Lower lobe of right lung (tissue), 2 donors: ENCODE measurements around the gene MITF. TPM values are rescaled to one million over a fixed set of nuclear protein-coding genes. Genes with fewer than 3 reads are reported as not detected.
"Not testable (repeated sequence)": the region's sequence is repeated elsewhere in the genome, so short reads cannot be mapped to it uniquely, and the experiment has no call there.

Experiments used
- ATAC-seq, 2 donors: fragments of 200-7000 bp; cut with Tn5 transposase; one replicate each; pipeline ENCODE4 v1.9.1; 2020 to 2022; ENCODE audit warnings: mild to moderate bottlenecking in 2 of 2, moderate library complexity in 2 of 2
- DNase-seq: peaks from one replicate; pipeline ENCODE4 v3.0.0-alpha.2; 2020
- H3K27ac ChIP-seq: fragments of 200-600 bp; one replicate; pipeline ENCODE4 v1.8.0; 2022
- H3K27me3 ChIP-seq: fragments of 200-600 bp; one replicate; pipeline ENCODE4 v1.8.0; 2022; ENCODE audit warnings: low read depth
- H3K36me3 ChIP-seq: fragments of 200-600 bp; one replicate; pipeline ENCODE4 v1.8.0; 2022; ENCODE audit warnings: mild to moderate bottlenecking
- H3K4me1 ChIP-seq: fragments of 200-600 bp; one replicate; pipeline ENCODE4 v1.8.0; 2022
- H3K4me3 ChIP-seq: fragments of 200-600 bp; one replicate; pipeline ENCODE4 v1.8.0; 2022; ENCODE audit warnings: mild to moderate bottlenecking
- H3K9me3 ChIP-seq: fragments of 200-600 bp; one replicate; pipeline ENCODE4 v1.8.0; 2022
- CTCF ChIP-seq: fragments of 200-600 bp; IDR thresholded peaks from one replicate; pipeline ENCODE4 v1.8.0; 2022; ENCODE audit warnings: antibody characterized with exemption, mild to moderate bottlenecking
- intact Hi-C: fragments of 100-400 bp; cut with DNase I; formaldehyde crosslinking; loops from one replicate; pipeline ENCODE4 v1.11.0; 2022
- total RNA-seq: library from RNA; stranded (reverse); fragmentation: NEBNext Ultra II Directional; extraction: Animal tissue kit (Norgen Biotek cat#: 25700); gene quantifications from one replicate; pipeline ENCODE4 v1.2.1, GENCODE V29; 2021
- donor health status: DM: no; HTN: yes; CAD: no; lungs with severe emphysema.

MITF gene
- total RNA-seq, 1 donor from 2014 or later = 45.1 TPM

- H3K27me3 ChIP-seq = no peaks in the 10 kb centered on the region
- intact Hi-C loops = no loop called here
- ATAC-seq (no peak), DNase-seq (no peak)
- no peak overlapping the region for H3K27ac ChIP-seq
- no peak overlapping the region for H3K4me3 ChIP-seq
- H3K36me3 ChIP-seq = no peaks in the 10 kb centered on the region
- no peak for TF ChIP-seq CTCF
- no peaks in the 10 kb centered on the region for H3K4me1 ChIP-seq
- H3K9me3 ChIP-seq = no peaks in the 10 kb centered on the region
Measured at GRCh38 chr3:69900331-69900730, 161.1 kb downstream of the MITF start.

GRCh38 chr3:69901802-69902201 is 162.5 kb downstream of the MITF start:
- ATAC-seq = no peak
- no peak overlapping the region for H3K27ac ChIP-seq
- intact Hi-C loops = no loop called here
- H3K4me1 ChIP-seq = no peaks in the 10 kb centered on the region
- TF ChIP-seq CTCF = no peak
- H3K4me3 ChIP-seq = no peak overlapping the region
- no peak for DNase-seq
- H3K27me3 ChIP-seq = no peaks in the 10 kb centered on the region
- no peaks in the 10 kb centered on the region for H3K36me3 ChIP-seq
- H3K9me3 ChIP-seq = no peaks in the 10 kb centered on the region

- Histone ChIP-seq H3K27ac (no peak overlapping the region), H3K27me3 (no peaks in the 10 kb centered on the region), H3K36me3 (no peaks in the 10 kb centered on the region), H3K4me1 (no peaks in the 10 kb centered on the region), H3K9me3 (no peaks in the 10 kb centered on the region), H3K4me3 (no peak overlapping the region)
- ATAC-seq (no peak), DNase-seq (no peak)
- intact Hi-C loops = no loop called here
- TF ChIP-seq CTCF = no peak
Measured at GRCh38 chr3:69902386-69902785, 163.1 kb downstream of the MITF start.

- H3K4me1 ChIP-seq = no peaks in the 10 kb centered on the region
- no peak for TF ChIP-seq CTCF
Measured at GRCh38 chr3:69906351-69906966, 167.2 kb downstream of the MITF start.

GRCh38 chr3:69907554-69907953 is 168.3 kb downstream of the MITF start:
- intact Hi-C loops = no loop called here
- H3K27ac ChIP-seq = no peak overlapping the region
- no peak for TF ChIP-seq CTCF

More at GRCh38 chr3:69906351-69906966, 167.2 kb downstream of the MITF start:
- Histone ChIP-seq H3K27ac (no peak overlapping the region), H3K36me3 (no peaks in the 10 kb centered on the region), H3K9me3 (peaks cover 5% of the 10 kb centered on the region), H3K27me3 (no peaks in the 10 kb centered on the region), H3K4me3 (no peak overlapping the region)
- intact Hi-C loops = no loop called here
- DNase-seq (no peak), ATAC-seq (no peak)

GRCh38 chr3:69909859-69910258 is 170.6 kb downstream of the MITF start:
- H3K36me3 ChIP-seq, H3K4me3 ChIP-seq, H3K27ac ChIP-seq, H3K9me3 ChIP-seq, DNase-seq, H3K4me1 ChIP-seq, H3K27me3 ChIP-seq, intact Hi-C loops, ATAC-seq: not testable (repeated sequence)

More at GRCh38 chr3:69907554-69907953, 168.3 kb downstream of the MITF start:
- no peak overlapping the region for H3K4me3 ChIP-seq
- H3K4me1 ChIP-seq = no peaks in the 10 kb centered on the region
- H3K27me3 ChIP-seq = no peaks in the 10 kb centered on the region
- DNase-seq (no peak), ATAC-seq (no peak)
- H3K9me3 ChIP-seq = peaks cover 5% of the 10 kb centered on the region
- H3K36me3 ChIP-seq = no peaks in the 10 kb centered on the region
